H9 (cell line): ENCODE data around the gene NT5DC3. TPM values are rescaled to one million over a fixed set of nuclear protein-coding genes. Genes with fewer than 3 reads are reported as not detected.

Source experiments
- DNase-seq: peaks from one replicate; pipeline ENCODE4 v3.0.0-alpha.2; 2017
- H2AFZ ChIP-seq: one replicate; pipeline ENCODE4 v1.6.1; 2013; ENCODE audit warnings: mild to moderate bottlenecking, low read length, control low read depth, moderate library complexity
- H2AK5ac ChIP-seq: 2 replicates; pipeline ENCODE4 v1.6.1; 2013; ENCODE audit warnings: low read length, control low read depth, mixed read lengths; ENCODE audit not compliant: insufficient read length
- H2BK120ac ChIP-seq: one replicate; pipeline ENCODE4 v1.6.1; 2013; ENCODE audit warnings: low read depth, mild to moderate bottlenecking, low read length, control low read depth, inconsistent platforms; ENCODE audit not compliant: poor library complexity, severe bottlenecking
- H2BK12ac ChIP-seq: 2 replicates; pipeline ENCODE4 v1.6.1; 2013; ENCODE audit warnings: low read length, control low read depth, mixed read lengths, low read depth; ENCODE audit not compliant: insufficient read length
- H2BK15ac ChIP-seq: 2 replicates; pipeline ENCODE4 v1.6.1; 2013; ENCODE audit warnings: low read depth, low read length, control low read depth
- H2BK20ac ChIP-seq: one replicate; pipeline ENCODE4 v1.6.1; 2013; ENCODE audit warnings: low read depth, mild to moderate bottlenecking, low read length, control low read depth, inconsistent platforms; ENCODE audit not compliant: poor library complexity, severe bottlenecking
- H2BK5ac ChIP-seq: 2 replicates; pipeline ENCODE4 v1.6.1; 2013; ENCODE audit warnings: low read length, control low read depth, mixed read lengths; ENCODE audit not compliant: insufficient read length
- H3K14ac ChIP-seq: 2 replicates; pipeline ENCODE4 v1.6.1; 2013; ENCODE audit warnings: low read length, control low read depth; ENCODE audit not compliant: insufficient read depth
- H3K18ac ChIP-seq: 2 replicates; pipeline ENCODE4 v1.6.1; 2013; ENCODE audit warnings: low read depth, mild to moderate bottlenecking, mixed read lengths, low read length, control low read depth; ENCODE audit not compliant: insufficient read length
- H3K23ac ChIP-seq: 2 replicates; pipeline ENCODE4 v1.6.1; 2013; ENCODE audit warnings: low read length, control low read depth, mixed read lengths, low read depth; ENCODE audit not compliant: insufficient read length
- H3K23me2 ChIP-seq: 2 replicates; pipeline ENCODE4 v1.6.1; 2013; ENCODE audit warnings: low read depth, mild to moderate bottlenecking, mixed read lengths, low read length, control low read depth; ENCODE audit not compliant: insufficient read length, poor library complexity, severe bottlenecking
- H3K27ac ChIP-seq: 2 replicates; pipeline ENCODE4 v1.5.1; 2013; ENCODE audit warnings: low read length, control low read depth, mixed read lengths, low read depth; ENCODE audit not compliant: insufficient read length
- H3K27me3 ChIP-seq: 2 replicates; pipeline ENCODE4 v1.6.1; 2013; ENCODE audit warnings: low read length, control low read depth, inconsistent platforms; ENCODE audit not compliant: insufficient read depth
- H3K4ac ChIP-seq: 2 replicates; pipeline ENCODE4 v1.6.1; 2013; ENCODE audit warnings: low read depth, mild to moderate bottlenecking, control low read depth, inconsistent platforms, low read length, moderate library complexity
- H3K4me1 ChIP-seq: 2 replicates; pipeline ENCODE4 v1.6.1; 2013; ENCODE audit warnings: low read length, control low read depth, inconsistent platforms; ENCODE audit not compliant: insufficient read depth
- H3K4me2 ChIP-seq: 2 replicates; pipeline ENCODE4 v1.6.1; 2013; ENCODE audit warnings: low read length, control low read depth, mixed read lengths; ENCODE audit not compliant: insufficient read length, insufficient read depth
- H3K56ac ChIP-seq: 2 replicates; pipeline ENCODE4 v1.6.1; 2013; ENCODE audit warnings: low read depth, mild to moderate bottlenecking, mixed read lengths, low read length, control low read depth; ENCODE audit not compliant: insufficient read length
- H3K79me1 ChIP-seq: 2 replicates; pipeline ENCODE4 v1.6.1; 2013; ENCODE audit warnings: low read depth, mild to moderate bottlenecking, moderate library complexity, low read length, control low read depth, inconsistent platforms; ENCODE audit not compliant: insufficient read depth, poor library complexity, severe bottlenecking
- H3K79me2 ChIP-seq: 2 replicates; pipeline ENCODE4 v1.6.1; 2013; ENCODE audit warnings: low read length, control low read depth, inconsistent platforms; ENCODE audit not compliant: insufficient read depth
- H3K9ac ChIP-seq: 2 replicates; pipeline ENCODE4 v1.6.1; 2013; ENCODE audit warnings: low read length, control low read depth, mixed read lengths; ENCODE audit not compliant: insufficient read length; ENCODE audit errors: extremely low read depth
- H3K9me3 ChIP-seq: one replicate; pipeline ENCODE4 v1.6.1; 2013; ENCODE audit warnings: low read depth, low read length, inconsistent platforms; ENCODE audit not compliant: control insufficient read depth
- H3T11ph ChIP-seq: one replicate; pipeline ENCODE4 v1.6.1; 2013; ENCODE audit warnings: mild to moderate bottlenecking, low read length, control low read depth, inconsistent platforms
- H4K20me1 ChIP-seq: one replicate; pipeline ENCODE4 v1.6.1; 2013; ENCODE audit not compliant: control insufficient read depth, insufficient read length, insufficient read depth
- H4K5ac ChIP-seq: 2 replicates; pipeline ENCODE4 v1.6.1; 2013; ENCODE audit warnings: low read depth, mild to moderate bottlenecking, mixed read lengths, low read length, control low read depth; ENCODE audit not compliant: insufficient read length
- H4K8ac ChIP-seq: replicated peaks from 2 replicates; pipeline ENCODE4 v1.6.1; 2013; ENCODE audit warnings: low read length, control low read depth, mixed read lengths, low read depth; ENCODE audit not compliant: insufficient read length
- H4K91ac ChIP-seq: 2 replicates; pipeline ENCODE4 v1.6.1; 2013; ENCODE audit warnings: low read depth, mild to moderate bottlenecking, moderate library complexity, mixed read lengths, low read length, control low read depth; ENCODE audit not compliant: insufficient read length
- H3K27ac Mint-ChIP-seq, 3 experiments: 2 replicates in 2 of 3; 3 replicates in 1 of 3; pipeline ENCODE4 v1.8.0; 2020 to 2021; ENCODE audit warnings: mixed read lengths in 3 of 3, mild to moderate bottlenecking in 1 of 3, moderate library complexity in 1 of 3
- H3K27me3 Mint-ChIP-seq: 2 replicates; pipeline ENCODE4 v1.8.0; 2021; ENCODE audit warnings: low read depth, mild to moderate bottlenecking, moderate library complexity, mixed read lengths
- H3K36me3 Mint-ChIP-seq, 3 experiments: 2 replicates in 2 of 3; 3 replicates in 1 of 3; pipeline ENCODE4 v1.8.0; 2020 to 2021; ENCODE audit warnings: low read depth in 3 of 3, mixed read lengths in 3 of 3; ENCODE audit not compliant: insufficient read depth in 1 of 3
- H3K4me1 Mint-ChIP-seq, 2 experiments: 2 replicates each; pipeline ENCODE4 v1.8.0; 2020; ENCODE audit warnings: mixed read lengths in 2 of 2
- H3K4me3 Mint-ChIP-seq, 2 experiments: 2 replicates in 1 of 2; 3 replicates in 1 of 2; pipeline ENCODE4 v1.8.0; 2020 to 2021; ENCODE audit warnings: mild to moderate bottlenecking in 2 of 2, mixed read lengths in 2 of 2, moderate library complexity in 1 of 2
- H3K9me3 Mint-ChIP-seq, 2 experiments: 2 replicates in 1 of 2; 3 replicates in 1 of 2; pipeline ENCODE4 v1.8.0; 2020; ENCODE audit warnings: mild to moderate bottlenecking in 2 of 2, mixed read lengths in 2 of 2, moderate library complexity in 1 of 2
- WGBS: extraction: QIAGEN DNeasy Blood & Tissue Kit; methylation state at CpG from one replicate; pipeline ENCODE4 v1.1.7; 2013; ENCODE audit warnings: missing lambda C conversion rate, low lambda C conversion rate, mixed read lengths; ENCODE audit not compliant: insufficient read length; ENCODE audit errors: extremely low coverage; 5-methylcytosine and 5-hydroxymethylcytosine counted together
- total RNA-seq: library from RNA; stranded (reverse); gene quantifications from 2 replicates; pipeline ENCODE4 v1.2.1, GENCODE V29; 2021
- TF ChIP-seq, protein P1 (sequence below): fragments of 200-600 bp; sonication (generic); conservative IDR thresholded peaks from 3 replicates; pipeline ENCODE4 v1.8.0; 2021; ENCODE audit warnings: antibody characterized with exemption, mild to moderate bottlenecking

NT5DC3 gene
- total RNA-seq, 1 experiment from 2014 or later: 13.6 TPM

GRCh38 chr12:103830025-103830725 is 10.9 kb downstream of the NT5DC3 start:
- Mint-ChIP-seq H3K9me3 (peaks cover 0 to 8% of the 10 kb centered on the region in 2 experiments; a peak in 3 of 5 replicates), H3K36me3 (peaks cover 0 to 10% (median 5%) of the 10 kb centered on the region in 3 experiments; a peak in 5 of 7 replicates), H3K4me1 (peaks cover 15 to 24% of the 10 kb centered on the region in 2 experiments), H3K27ac (no peak overlapping the region), H3K27me3 (no peaks in the 10 kb centered on the region), H3K4me3 (no peak overlapping the region)
- no peak overlapping the region for H3K4ac ChIP-seq
- no peaks in the 10 kb centered on the region for H3K4me1 ChIP-seq
- H4K20me1 ChIP-seq: no peaks in the 10 kb centered on the region
- no peak overlapping the region for H2BK120ac ChIP-seq
- no peak overlapping the region for H3K14ac ChIP-seq
- WGBS: no CpG with 5 or more reads among the region's 5 CpGs
- H2BK20ac ChIP-seq: no peak overlapping the region
- no peak overlapping the region for H3K9ac ChIP-seq
- H2AK5ac ChIP-seq: no peak overlapping the region
- no peak overlapping the region for H3K18ac ChIP-seq
- no peak for DNase-seq
- H2BK12ac ChIP-seq: no peak overlapping the region
- H3K9me3 ChIP-seq: no peaks in the 10 kb centered on the region
- H3K79me2 ChIP-seq: no peaks in the 10 kb centered on the region; the same call in 1 of the 2 replicates
- TF ChIP-seq, protein P1, sequence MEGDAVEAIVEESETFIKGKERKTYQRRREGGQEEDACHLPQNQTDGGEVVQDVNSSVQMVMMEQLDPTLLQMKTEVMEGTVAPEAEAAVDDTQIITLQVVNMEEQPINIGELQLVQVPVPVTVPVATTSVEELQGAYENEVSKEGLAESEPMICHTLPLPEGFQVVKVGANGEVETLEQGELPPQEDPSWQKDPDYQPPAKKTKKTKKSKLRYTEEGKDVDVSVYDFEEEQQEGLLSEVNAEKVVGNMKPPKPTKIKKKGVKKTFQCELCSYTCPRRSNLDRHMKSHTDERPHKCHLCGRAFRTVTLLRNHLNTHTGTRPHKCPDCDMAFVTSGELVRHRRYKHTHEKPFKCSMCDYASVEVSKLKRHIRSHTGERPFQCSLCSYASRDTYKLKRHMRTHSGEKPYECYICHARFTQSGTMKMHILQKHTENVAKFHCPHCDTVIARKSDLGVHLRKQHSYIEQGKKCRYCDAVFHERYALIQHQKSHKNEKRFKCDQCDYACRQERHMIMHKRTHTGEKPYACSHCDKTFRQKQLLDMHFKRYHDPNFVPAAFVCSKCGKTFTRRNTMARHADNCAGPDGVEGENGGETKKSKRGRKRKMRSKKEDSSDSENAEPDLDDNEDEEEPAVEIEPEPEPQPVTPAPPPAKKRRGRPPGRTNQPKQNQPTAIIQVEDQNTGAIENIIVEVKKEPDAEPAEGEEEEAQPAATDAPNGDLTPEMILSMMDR: no peak
- H4K91ac ChIP-seq: no peak overlapping the region
- no peak overlapping the region for H2AFZ ChIP-seq
- no peak overlapping the region for H3K56ac ChIP-seq
- H4K8ac ChIP-seq: no peak overlapping the region
- no peak overlapping the region for H4K5ac ChIP-seq
- no peaks in the 10 kb centered on the region for H3K27me3 ChIP-seq
- H2BK15ac ChIP-seq: no peak overlapping the region
- no peak overlapping the region for H3K4me2 ChIP-seq
- no peaks in the 10 kb centered on the region for H3K23me2 ChIP-seq
- no peak overlapping the region for H3K23ac ChIP-seq
- H3T11ph ChIP-seq: no peak overlapping the region
- H3K27ac ChIP-seq: no peak overlapping the region
- H2BK5ac ChIP-seq: no peak overlapping the region
- peaks cover 5% of the 10 kb centered on the region for H3K79me1 ChIP-seq
